Eye (tissue), 1 donor: ENCODE results near the gene BMAL1.
"Not testable (repeated sequence)": the region's sequence is repeated elsewhere in the genome, so short reads cannot be mapped to it uniquely, and the experiment has no call there.

ENCODE experiments used
- DNase-seq: peaks from one replicate; pipeline ENCODE4 v3.0.0-alpha.2; 2015

The BMAL1 gene

DNA sequence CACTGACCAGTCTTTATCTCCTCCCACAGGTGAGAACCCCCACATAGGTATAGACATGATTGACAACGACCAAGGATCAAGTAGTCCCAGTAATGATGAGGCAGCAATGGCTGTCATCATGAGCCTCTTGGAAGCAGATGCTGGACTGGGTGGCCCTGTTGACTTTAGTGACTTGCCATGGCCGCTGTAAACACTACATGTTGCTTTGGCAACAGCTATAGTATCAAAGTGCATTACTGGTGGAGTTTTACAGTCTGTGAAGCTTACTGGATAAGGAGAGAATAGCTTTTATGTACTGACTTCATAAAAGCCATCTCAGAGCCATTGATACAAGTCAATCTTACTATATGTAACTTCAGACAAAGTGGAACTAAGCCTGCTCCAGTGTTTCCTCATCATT lies 109.0 kb downstream of the BMAL1 start:
- no peak for DNase-seq

DNA sequence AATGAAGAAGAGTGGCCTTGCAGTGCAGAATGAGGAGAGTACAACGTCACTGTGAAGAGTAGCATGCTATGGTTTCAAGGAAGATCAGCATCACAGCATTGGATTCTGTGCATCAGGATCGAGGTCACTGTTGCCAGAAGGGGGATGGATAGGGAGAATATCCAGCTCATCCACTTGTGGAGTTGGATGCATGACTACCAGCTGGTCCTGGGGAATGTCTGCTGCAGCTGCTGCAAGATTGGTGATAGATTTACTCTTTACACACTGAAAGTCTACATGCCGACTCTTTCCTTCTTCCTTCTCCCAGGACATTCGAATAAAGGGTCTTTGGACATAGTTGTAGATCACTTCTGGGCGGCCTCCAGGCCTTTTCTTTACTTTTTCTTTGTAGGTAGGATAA lies 111.2 kb downstream of the BMAL1 start:
- DNase-seq = no peak

DNA sequence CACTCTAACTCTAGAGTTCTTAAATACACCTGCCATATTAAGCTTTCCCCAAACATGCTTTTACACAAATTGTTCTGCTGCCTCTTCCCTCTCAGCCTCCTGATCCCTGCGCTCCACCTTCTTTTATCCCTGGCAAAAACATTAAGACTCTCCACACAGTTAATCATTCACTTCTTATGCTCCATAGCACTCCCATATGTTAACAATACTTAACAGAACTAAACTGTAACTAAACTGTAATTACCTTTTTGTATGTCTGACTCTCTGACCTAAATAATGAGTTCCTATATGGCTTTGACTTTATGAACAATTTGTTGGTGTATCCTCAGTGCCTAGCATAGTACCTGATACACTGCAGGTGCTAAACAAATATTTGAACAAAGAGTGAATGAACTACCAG lies 113.6 kb downstream of the BMAL1 start:
- no peak for DNase-seq

DNA sequence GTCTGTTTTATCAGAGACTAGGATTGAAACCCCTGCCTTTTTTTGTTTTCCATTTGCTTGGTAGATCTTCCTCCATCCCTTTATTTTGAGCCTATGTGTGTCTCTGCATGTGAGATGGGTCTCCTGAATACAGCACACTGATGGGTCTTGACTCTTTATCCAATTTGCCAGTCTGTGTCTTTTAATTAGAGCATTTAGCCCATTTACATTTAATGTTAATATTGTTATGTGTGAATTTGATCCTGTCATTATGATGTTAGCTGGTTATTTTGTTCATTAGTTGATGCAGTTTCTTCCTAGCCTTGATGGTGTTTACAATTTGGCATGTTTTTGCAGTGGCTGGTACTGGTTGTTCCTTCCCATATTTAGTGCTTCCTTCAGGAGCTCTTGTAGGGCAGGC lies 120.7 kb downstream of the BMAL1 start:
- DNase-seq = not testable (repeated sequence)

DNA sequence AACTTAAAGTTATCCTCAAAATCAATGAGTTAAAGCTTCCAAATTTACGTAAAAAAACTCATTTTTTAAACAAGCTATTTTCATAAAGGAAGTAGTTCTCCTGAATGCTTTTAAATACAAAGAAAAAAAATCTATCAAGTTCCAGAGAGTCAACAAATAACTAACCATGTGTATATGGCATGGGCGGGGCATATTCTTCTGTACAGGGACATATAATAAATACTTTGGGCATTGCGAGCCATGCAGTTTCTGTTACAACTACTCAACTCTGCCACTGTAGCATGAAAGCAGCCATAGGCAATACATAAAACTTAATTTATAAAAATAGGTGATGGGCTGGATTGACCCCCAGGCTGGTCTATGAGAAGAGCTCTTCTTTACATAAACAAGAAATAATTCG lies 127.6 kb downstream of the BMAL1 start:
- DNase-seq = no peak

DNA sequence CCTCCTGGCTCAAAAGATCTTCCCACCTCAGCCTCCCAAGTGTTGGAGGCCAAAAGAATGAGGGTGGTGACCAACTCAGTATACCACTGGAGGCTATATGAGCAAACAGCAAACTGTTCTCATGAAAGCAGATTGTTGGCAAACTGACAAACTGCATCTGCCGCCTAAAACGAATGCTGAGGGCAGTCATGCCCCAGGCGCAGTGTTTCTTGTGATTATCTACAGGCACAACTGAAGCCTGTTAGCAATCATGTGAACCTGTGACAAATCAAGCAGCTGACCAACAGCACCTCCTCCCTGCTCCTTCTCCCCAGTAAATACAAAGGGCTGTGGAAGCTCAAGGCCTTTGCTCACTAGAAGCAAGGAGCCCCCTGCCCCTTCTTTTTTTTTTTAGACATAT lies 137.6 kb downstream of the BMAL1 start:
- DNase-seq = no peak

DNA sequence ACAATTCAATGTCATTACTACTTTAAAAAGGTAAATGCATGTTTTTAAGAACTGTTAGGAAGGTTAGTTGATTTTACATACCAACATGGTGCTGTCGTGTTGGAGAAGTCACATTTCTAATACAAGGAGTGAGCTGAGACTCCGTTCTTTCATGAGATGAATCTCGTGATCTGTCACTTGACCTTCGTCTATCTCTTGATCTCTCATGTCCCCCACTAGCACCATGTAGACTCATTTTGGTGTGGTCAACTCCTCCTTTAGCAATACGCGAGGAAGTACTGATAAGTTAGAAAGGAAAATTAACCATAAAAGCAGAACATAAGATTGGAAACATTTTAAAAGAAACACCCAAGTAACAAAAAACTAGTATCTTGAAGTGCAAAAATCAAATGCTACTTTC lies 144.0 kb downstream of the BMAL1 start:
- DNase-seq = no peak

DNA sequence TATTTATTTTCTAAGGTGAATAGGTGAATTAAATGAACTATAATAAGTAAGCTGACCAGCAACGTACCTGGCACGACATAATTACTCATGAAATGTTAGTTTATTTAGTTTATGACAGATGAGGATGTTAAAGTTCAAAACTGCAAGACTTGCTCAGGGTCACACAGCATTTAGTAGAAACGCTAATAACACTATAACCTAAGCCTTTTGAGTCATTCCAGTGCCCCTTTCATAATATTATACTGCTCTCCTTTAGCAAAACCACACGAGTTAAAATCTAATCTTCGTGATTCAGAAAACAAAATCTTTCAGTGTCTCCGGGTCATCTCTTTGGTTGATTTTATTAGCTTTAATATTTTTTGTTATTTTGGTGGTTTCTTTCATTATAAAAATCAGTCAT lies 145.8 kb downstream of the BMAL1 start:
- DNase-seq = no peak

DNA sequence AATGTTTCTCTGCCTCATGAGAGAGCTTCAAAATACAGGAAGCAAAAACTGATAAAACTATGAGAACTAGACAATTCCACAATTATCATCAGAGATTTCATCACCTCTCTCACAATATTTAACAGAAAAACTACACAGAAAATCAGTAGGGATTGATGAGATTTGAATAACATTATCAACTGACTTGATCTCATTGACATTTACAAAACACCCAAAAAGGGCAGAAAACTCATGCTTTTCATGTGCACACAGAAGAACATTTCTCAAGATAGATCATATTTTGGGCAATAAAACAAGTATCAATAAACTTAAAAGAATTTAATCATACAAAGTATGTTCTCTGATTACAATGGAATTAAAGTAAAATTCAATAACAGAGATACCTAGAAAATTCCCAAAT lies 149.8 kb downstream of the BMAL1 start:
- no peak for DNase-seq

DNA sequence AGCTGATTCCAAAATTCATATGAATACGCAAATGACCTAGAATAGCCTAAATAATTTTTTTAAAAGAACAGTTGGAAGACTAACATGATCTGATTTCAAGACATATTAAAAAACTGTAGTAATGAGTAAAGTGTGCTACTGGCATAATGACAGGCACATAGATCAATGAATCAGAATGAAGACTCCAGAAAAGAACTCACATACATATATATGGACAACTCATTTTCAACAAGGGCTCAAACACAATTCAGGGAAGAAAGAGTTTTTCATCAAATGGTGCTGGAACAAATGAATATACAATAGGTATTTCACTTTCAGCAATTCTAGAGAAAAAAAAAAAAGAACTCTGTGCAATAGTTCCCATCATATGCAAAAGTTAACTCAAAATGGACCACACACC lies 151.7 kb downstream of the BMAL1 start:
- no peak for DNase-seq

DNA sequence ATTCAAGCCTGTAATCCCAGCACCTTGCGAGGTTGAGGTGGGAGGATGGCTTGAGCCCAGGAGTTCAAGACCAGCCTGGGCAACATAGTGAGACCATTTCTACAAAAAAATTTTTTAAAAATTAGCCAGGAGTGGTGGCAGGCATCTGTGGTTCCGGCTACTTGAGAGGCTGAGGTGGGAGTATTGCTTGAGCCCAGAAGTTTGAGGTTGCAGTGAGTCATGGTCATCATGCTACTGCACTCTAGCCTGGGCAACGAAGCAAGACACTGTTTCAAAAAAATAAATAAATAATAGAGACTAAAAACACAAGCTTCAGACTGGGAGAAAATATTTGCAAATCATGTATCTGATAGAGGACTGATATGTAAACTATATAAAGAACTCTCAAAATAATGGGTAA lies 152.2 kb downstream of the BMAL1 start:
- DNase-seq = no peak

DNA sequence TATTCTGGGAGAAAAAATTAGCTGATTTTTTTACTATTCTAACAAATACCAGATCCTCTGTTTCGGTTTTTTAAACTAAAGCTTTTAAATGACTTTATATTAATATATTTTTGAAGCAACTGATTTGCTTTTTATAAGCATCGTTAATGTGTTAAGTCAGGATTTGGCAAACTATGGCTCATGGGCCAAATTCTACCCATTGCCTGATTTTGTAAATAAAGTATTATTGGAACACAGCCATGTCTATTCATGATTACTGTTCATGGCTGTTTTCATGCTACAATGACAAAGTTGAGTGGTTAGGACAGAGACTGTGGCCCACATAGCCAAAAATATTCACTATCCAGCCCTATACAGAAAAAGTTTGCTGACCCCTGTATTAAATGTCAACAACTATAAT lies 155.8 kb downstream of the BMAL1 start:
- no peak for DNase-seq

DNA sequence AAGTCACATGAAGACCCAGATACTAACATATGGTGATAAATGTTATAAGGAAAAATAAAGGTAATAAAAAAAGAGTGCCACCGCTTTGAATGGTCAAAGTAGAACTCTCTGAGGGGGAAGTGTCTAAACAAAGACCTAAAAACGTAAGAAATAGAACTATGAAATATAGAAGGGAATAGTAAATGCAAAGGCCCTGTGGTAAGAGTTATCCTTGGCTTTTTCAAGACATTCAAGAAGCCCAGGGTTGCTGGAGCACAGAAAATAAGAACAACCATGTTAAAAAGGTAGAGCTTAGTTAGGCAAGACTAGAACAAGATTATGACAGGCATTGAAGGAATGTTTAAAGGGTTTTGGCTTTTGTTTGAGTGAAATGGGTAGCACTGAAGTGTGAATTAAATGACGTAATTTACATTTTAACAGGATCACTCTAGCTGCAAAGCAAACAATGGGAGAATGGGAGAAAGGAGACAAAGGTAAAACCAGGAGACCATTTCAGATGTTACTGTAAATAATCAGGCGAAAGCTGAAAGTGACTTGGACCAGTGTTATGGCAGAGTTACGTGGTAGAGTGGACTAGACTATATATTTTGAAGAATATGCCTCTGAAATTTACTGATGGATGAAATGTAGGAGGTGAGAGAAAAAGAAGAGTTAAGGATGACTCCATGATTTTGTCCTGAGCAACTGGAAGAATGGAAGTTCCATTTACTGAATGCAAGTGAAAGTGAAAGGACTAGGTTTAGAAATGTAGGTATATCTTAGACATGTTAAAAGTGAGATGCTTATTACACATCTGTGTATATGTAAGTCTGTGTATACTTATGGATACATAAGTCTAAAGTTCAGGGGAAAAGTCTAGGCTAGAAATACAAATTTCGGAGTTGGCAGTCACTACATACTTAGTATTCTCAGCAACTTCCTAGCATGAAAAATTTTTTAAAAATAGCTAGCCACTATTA lies 156.9 kb downstream of the BMAL1 start:
- no peak for DNase-seq

DNA sequence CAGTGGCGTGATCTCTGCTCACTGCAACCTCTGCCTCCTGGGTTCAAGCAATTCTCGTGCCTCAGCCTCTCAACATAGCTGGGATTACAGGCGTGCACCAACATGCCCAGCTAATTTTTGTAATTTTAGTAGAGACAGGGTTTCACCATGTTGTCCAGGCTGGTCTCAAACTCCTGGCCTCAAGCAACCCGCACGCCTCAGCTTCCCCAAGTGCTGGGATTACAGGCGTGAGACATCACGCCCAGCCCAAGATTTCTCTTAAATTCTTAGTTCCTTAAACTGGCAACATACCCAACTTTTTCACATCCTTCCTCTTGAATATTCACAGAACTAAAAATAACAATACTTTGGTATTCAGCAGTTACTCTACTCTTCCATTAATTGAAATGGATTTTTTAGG lies 159.2 kb downstream of the BMAL1 start:
- not testable (repeated sequence) for DNase-seq
